Stimulated activated naive CD8-positive, alpha-beta T cell treated with anti-CD3 and anti-CD28 coated beads, Interleukin-15, Interleukin-2, amounts not matched to agents 100 U/mL and 50 U/mL, for 24 hours (primary cell): ENCODE measurements around the gene SPIN1.
A peak's percentile ranks its signal among the peaks of the same experiment; 100 is the strongest.

Experiments
- ATAC-seq: fragments of 150-1000 bp; cut with Tn5 transposase; one replicate; pipeline ENCODE4 v1.10.0; 2021
- DNase-seq: peaks from one replicate; pipeline ENCODE4 v3.0.0; 2021

The SPIN1 gene

GRCh38 chr9:88436379-88436778 lies 48.1 kb downstream of the SPIN1 start:
- DNase-seq: no peak
- ATAC-seq: no peak

GRCh38 chr9:88437210-88438146 lies 49.2 kb downstream of the SPIN1 start:
- ATAC-seq (no peak), DNase-seq (no peak)

DNA sequence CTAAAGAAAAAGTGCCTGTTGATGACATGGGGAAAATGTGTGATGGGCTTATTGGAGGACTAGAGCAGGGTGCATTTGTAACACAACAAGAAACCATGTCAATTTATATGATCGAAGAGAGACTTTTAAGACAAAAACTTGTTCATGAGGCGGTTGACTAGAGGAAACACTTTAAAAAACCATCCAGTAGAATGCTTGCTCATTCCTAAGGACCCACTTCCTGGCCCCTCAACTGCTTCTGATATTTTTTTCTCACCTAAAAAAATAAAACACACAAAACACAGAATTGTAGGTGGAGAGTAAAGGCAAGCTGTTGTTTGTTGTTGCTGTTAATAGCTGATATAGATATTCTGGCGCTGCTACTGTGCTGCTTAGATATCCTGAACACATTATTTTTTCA lies 50.6 kb downstream of the SPIN1 start:
- ATAC-seq: no peak
- DNase-seq: no peak

DNA sequence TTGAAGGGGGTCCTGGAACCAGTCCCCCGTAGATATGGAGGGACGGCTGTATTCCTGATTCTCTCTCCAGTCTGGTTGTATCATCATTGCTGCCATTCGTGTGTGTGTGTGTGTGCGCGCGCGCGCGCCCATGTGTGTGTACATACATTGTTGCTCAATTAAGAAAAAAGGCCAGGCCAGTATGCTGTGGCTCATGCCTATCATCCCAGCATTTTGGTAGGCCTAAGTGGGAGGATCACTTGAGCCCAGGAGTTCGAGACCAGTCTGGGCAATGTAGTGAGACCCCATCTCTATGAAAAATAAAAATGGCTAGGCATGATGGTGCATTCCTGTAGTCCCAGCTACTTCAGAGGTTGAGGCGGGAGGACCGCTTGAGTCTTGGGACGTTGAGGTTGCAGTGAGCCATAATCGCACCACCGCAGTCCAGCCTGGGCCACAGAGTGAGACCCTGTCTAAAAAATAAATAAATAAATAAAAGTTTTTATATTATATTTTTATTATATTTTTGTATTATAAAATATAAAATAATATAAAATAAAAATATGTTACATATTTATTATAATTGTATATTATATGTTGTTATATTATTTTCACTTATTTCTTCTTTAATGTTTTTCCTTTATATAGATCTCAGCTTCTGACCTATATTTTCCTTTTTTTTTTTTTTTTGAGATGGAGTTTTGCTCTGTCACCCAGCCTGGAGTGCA lies 53.2 kb downstream of the SPIN1 start:
- ATAC-seq: no peak

GRCh38 chr9:88443480-88444113 lies 55.4 kb downstream of the SPIN1 start:
- DNase-seq (no peak), ATAC-seq (no peak)

More for the DNA sequence above, 53.2 kb downstream of the SPIN1 start:
- DNase-seq: no peak

GRCh38 chr9:88446728-88447127 lies 58.5 kb downstream of the SPIN1 start:
- ATAC-seq: no peak
- no peak for DNase-seq

- ATAC-seq (no peak), DNase-seq (no peak)
These were observed 59.2 kb downstream of the SPIN1 start for GRCh38 chr9:88447431-88447830.

DNA sequence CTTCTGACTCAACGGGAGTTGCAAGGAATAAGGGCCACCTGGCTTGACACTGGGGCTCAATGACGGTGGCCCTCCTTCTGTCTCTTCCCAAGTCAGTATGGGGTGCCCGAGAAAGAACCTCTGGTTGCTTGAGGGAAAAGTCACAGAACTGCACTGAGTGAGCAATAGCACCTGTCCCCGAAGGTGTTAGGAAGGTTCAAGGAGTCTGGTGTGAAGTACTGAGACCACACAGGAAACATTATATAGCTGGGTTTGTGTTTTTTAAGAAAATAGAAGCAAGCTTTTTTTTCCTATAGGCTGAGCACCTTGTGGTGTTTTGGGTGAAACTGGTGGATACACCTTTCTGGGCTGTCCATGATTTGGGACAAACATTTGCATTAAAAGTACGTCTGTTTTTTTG lies 62.9 kb downstream of the SPIN1 start:
- DNase-seq (no peak), ATAC-seq (no peak)

- ATAC-seq: no peak
- no peak for DNase-seq
These were observed 70.6 kb downstream of the SPIN1 start for GRCh38 chr9:88458716-88459465.

GRCh38 chr9:88460587-88461332 lies 72.5 kb downstream of the SPIN1 start:
- peak; percentile 93 for ATAC-seq
- no peak for DNase-seq

GRCh38 chr9:88462191-88462590 lies 73.9 kb downstream of the SPIN1 start:
- ATAC-seq (no peak), DNase-seq (no peak)

- ATAC-seq (no peak), DNase-seq (no peak)
These were observed 76.6 kb downstream of the SPIN1 start for GRCh38 chr9:88464851-88465250.

- no peak for DNase-seq
- ATAC-seq: no peak
These were observed 80.0 kb downstream of the SPIN1 start for GRCh38 chr9:88468226-88468625.

- DNase-seq (no peak), ATAC-seq (no peak)
These were observed 88.4 kb downstream of the SPIN1 start for GRCh38 chr9:88476491-88477271.

GRCh38 chr9:88477300-88477751 lies 89.1 kb downstream of the SPIN1 start:
- DNase-seq (no peak), ATAC-seq (peak; percentile 89)

DNA sequence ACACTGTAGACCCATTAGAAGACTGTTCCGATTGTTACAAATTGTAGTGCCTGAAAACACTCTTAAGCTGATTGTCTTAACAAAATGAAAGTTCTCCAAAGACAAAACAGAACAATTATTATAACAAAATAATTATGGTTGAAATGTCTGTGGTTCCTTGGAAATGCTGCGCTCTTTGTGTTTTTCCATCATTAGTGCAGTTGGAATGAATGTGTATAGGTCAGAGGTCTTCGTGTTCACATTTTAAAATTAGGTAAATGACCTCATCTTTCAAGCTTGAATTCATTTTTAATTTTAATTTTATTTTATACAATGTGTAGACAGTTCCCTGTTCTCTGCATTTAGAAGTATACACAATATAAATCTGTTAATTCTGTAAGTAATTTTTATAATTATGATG lies 90.0 kb downstream of the SPIN1 start:
- DNase-seq: no peak
- no peak for ATAC-seq

DNA sequence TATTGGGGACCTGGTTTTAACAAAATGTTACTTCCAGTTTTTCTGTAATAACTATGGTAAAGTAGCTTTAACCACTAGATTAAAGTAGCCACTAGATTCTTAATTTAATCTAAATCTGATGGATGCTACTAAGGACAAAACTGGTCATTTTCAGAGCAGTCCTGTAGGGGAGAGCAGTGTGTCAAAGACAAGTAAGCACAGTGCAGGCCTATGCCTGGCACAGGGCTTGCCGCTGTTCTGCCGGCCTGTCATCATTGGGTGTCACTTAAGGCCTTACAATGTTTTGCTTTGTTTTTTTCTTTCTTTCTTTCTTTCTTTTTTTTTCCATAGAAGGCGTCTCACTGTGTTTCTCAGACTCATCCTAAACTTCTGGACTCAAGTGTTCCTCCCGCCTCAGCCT lies 93.7 kb downstream of the SPIN1 start:
- ATAC-seq (no peak), DNase-seq (no peak)

DNA sequence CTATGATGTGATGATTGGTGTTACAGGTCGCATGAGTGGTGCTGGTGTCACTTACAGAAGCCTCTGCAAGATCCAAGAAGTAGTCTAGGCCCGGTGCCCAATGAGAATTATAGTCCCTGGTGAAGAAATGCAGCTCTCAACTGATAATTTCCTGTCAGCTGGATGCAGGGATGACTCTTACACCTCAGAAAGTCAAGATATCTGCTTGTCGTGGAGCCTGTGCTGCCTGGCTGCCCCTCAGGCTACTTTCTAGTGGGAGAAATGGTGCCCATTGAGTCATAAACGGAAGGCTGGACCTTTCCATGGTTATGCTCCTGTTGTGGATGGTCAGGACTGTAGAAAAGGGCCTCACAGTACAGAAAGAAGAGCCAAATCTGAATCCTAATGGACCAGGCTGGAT lies 99.9 kb downstream of the SPIN1 start:
- DNase-seq: no peak
- ATAC-seq: no peak

DNA sequence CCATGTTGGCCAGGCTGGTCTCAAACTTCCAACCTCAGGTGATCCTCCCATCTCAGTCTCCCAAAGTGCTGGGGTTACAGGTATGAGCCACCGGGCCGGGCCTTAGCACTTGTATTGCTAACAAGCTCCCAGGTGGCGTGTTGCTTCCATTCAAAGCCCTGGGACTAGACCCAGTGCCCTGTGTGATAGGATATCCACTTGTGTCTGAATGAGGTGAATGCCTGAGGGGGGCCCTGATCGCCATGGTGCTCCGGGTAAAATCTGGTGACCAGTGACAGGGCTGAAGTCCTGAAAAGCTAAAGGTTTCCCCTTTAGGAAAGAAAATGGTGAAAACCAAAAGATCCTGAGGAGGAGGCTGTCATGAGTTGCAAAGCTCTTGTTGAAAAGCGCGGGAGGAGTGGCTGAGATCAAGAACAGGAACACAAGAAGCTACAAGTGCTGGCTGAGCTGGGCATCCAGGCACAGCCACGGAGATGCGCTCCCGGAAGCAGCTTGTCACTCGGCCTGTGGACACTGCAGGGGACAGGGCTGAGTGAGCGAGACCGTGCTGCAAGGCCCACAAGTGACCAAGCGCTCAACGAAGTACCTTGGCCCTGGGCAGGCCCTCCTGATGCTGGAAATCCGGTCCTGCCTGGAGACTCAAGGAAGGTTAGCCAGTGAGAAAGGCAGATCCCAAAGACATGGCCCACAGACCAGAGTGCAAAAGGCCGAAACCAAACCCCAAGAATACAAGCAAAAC lies 106.9 kb downstream of the SPIN1 start:
- ATAC-seq: no peak
- DNase-seq: no peak

GRCh38 chr9:88497224-88497623 lies 109.0 kb downstream of the SPIN1 start:
- ATAC-seq (no peak), DNase-seq (no peak)
